Measurements from ENCODE around the gene TIMM22. TPM values are rescaled to one million over a fixed set of nuclear protein-coding genes. Genes with fewer than 3 reads are reported as not detected.

The TIMM22 gene
- total RNA-seq, 6 donors from 2014 or later, result 6.3 to 13.5 (median 8.9) TPM

GRCh38 chr17:998111-998510 is 1.2 kb downstream of the TIMM22 start:
- ATAC-seq (ENCODE audit: low FRiP score in 2 of 2) (no peak), DNase-seq (no peak)
- Histone ChIP-seq H3K27me3 (no peaks in the 10 kb centered on the region), H3K4me3 (peak overlapping the region in 2 of 4 donors; percentile 85 to 91), H3K4me1 (peaks cover 43 to 60% (median 45%) of the 10 kb centered on the region in 4 donors), H3K27ac (peak overlapping the region in 2 of 4 donors; percentile 88 to 89), H3K9me3 (no peaks in the 10 kb centered on the region), H3K36me3 (peaks cover 4 to 37% (median 27%) of the 10 kb centered on the region in 4 donors)
- TF ChIP-seq POLR2AphosphoS5 (IDR thresholded peaks at IDR 0.05), result no peak
- TF ChIP-seq POLR2A (IDR thresholded peaks at IDR 0.05), result no peak
- no peak for TF ChIP-seq EP300 (IDR thresholded peaks at IDR 0.05)
- no peak for TF ChIP-seq CTCF (IDR thresholded peaks at IDR 0.05)
- 28 to 38% methylated on average over 2 of the region's 2 CpGs for WGBS, 2 donors

GRCh38 chr17:1000597-1001461 is 3.9 kb downstream of the TIMM22 start:
- peak overlapping the region; percentile 74 to 84 (median 78) for H3K27ac ChIP-seq
- DNase-seq, result no peak
- no peaks in the 10 kb centered on the region for H3K27me3 ChIP-seq
- no peak for ATAC-seq (ENCODE audit: low FRiP score in 2 of 2)
- H3K4me1 ChIP-seq, result peaks cover 69 to 86% (median 72%) of the 10 kb centered on the region in 4 donors
- H3K9me3 ChIP-seq, result no peaks in the 10 kb centered on the region
- no peak overlapping the region for H3K4me3 ChIP-seq
- H3K36me3 ChIP-seq, result peaks cover 4 to 64% (median 50%) of the 10 kb centered on the region in 4 donors
- TF ChIP-seq EP300 (IDR thresholded peaks at IDR 0.05), result peak in 2 of 4 donors; percentile 27 to 58
- TF ChIP-seq POLR2AphosphoS5 (IDR thresholded peaks at IDR 0.05), result peak; percentile 7 to 67
- TF ChIP-seq POLR2A (IDR thresholded peaks at IDR 0.05), result no peak
- WGBS, 2 donors, result 40 to 68% methylated on average over 9 to 15 of the region's 15 CpGs

GRCh38 chr17:1001640-1002411 is 4.9 kb downstream of the TIMM22 start:
- peaks cover 4 to 72% (median 56%) of the 10 kb centered on the region in 4 donors for H3K36me3 ChIP-seq
- DNase-seq, result peak in 1 of 2 donors; percentile 32
- H3K4me1 ChIP-seq, result peaks cover 74 to 88% (median 78%) of the 10 kb centered on the region in 4 donors

GRCh38 chr17:1002412-1002753 is 5.5 kb downstream of the TIMM22 start:
- no peaks in the 10 kb centered on the region for H3K27me3 ChIP-seq
- H3K9me3 ChIP-seq, result no peaks in the 10 kb centered on the region
- H3K36me3 ChIP-seq, result peaks cover 6 to 77% (median 60%) of the 10 kb centered on the region in 4 donors
- TF ChIP-seq POLR2AphosphoS5 (IDR thresholded peaks at IDR 0.05) (peak in 1 of 2 donors; percentile 24), POLR2A (IDR thresholded peaks at IDR 0.05) (no peak), CTCF (IDR thresholded peaks at IDR 0.05) (no peak)
- WGBS, 2 donors, result 53 to 54% methylated on average over 4 of the region's 4 CpGs
- DNase-seq, result no peak
- H3K4me1 ChIP-seq, result peaks cover 76 to 89% (median 78%) of the 10 kb centered on the region in 4 donors
- no peak for ATAC-seq (ENCODE audit: low FRiP score in 2 of 2)
- H3K4me3 ChIP-seq, result no peak overlapping the region
- H3K27ac ChIP-seq, result peak overlapping the region; percentile 74 to 84 (median 78)

More at GRCh38 chr17:1001640-1002411, 4.9 kb downstream of the TIMM22 start:
- no peaks in the 10 kb centered on the region for H3K27me3 ChIP-seq
- ATAC-seq (ENCODE audit: low FRiP score in 2 of 2), result no peak
- H3K4me3 ChIP-seq, result no peak overlapping the region
- no peaks in the 10 kb centered on the region for H3K9me3 ChIP-seq
- 60 to 64% methylated on average over 18 of the region's 18 CpGs for WGBS, 2 donors
- peak overlapping the region; percentile 74 to 84 (median 78) for H3K27ac ChIP-seq
- TF ChIP-seq POLR2AphosphoS5 (IDR thresholded peaks at IDR 0.05) (no peak), CTCF (IDR thresholded peaks at IDR 0.05) (no peak), POLR2A (IDR thresholded peaks at IDR 0.05) (no peak), EP300 (IDR thresholded peaks at IDR 0.05) (no peak)

Measured in upper lobe of left lung (tissue), 6 donors.